HG02571 (cell line): ENCODE measurements around the gene LCLAT1.
A peak's percentile ranks its signal among the peaks of the same experiment; 100 is the strongest.

Experiments used
- ATAC-seq: cut with Tn5 transposase; IDR thresholded peaks from one replicate; pipeline ENCODE4 v1.9.1; 2021; ENCODE audit warnings: mild to moderate bottlenecking, moderate library complexity; ENCODE audit not compliant: unreplicated experiment

LCLAT1 gene

DNA sequence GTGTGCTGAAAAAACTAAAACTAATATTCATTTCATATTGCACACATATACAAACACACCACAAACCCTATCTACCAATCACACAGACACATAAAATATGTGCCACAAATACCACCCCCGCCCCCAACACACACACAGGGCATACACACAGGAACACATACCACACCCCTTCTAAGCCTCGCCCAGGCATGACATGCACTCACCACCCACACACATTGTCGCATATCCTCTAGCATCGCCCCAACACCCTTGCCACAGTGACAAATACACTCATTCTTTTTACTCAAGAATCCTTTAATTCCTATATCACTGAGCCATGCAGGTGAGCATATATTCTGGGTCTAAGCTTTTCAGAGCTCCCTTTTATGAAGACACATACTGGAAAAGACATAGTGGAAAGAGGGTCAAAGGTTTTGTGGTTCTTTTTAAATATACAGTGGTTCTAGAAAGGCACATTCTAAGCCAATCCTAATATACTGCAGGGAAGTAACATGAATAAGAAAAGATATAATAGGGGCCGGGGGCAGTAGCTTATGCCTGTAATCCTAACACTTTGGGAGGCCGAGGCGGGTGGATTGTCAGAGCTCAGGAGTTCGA, 24.5 kb upstream of the LCLAT1 start:
- no peak for ATAC-seq

DNA sequence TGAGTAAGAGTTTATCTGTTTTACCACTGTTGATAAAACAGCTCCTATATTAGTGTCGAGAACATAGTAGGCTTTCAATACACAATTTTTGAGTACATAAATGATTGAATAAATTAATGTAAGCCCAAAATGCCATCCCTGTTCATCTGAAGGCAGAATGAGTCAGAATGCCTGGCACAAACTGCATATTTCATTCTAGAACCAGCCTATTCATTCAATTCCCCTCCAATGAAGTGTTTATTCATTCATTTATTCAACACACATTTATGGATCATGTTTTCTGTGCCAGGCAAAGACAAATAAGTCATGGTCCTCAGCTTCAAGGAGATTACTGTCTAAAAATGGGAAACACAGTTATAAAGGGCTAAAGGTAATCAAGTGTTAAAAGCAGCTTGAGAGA, 22.8 kb upstream of the LCLAT1 start:
- no peak for ATAC-seq

DNA sequence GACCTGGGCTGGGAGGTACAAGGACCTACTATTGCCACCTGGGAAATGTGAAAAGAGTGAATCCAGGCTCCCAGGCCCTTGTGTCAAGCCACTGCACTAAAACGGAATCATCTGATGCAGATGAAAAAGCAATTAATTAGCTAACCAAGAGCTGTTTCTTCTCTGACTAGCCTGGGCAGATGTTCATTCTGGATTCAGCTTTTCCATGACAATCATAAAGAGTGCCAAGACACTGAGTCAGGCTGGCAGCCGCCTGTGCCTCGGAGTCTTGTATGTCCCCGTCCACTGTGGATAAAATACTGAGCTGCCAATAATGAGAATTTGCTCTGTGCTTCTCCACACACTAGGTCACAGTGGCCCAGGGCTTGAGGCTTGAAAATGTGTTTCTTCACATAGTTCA, 21.7 kb upstream of the LCLAT1 start:
- ATAC-seq = no peak

DNA sequence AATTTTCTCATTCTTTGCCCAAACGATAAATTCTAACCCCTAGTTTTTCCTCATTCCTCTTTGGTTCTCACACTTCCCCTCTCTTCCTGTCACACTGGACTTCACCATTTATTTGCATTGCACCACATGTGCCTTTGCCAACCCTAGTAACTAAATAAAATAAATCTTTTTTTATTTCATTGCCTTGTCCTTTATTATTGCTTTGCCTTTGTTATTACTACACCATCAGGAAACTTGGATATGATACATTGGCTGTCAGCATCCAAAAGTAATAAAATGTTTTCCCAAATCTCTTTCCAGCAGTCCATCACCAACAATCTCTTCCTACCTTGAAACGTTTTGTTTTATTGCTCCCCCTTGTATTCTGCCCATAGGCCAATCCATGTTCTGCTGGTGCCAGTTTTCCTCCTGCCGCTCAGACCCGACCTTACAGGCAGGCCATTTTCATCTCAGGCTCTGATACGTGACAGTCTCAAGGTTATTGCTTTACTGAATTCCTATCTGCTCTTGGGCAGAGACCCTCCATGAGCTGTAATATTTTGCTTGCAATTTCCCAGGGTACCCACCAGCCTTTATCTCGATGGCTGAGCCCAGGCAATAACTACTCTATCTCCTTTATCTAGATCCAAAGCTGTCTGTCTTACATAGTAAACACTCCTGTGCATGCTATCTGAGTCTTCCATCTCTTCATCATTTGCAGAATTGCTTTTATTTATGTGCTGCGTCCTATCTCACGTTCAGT, 19.3 kb upstream of the LCLAT1 start:
- no peak for ATAC-seq

DNA sequence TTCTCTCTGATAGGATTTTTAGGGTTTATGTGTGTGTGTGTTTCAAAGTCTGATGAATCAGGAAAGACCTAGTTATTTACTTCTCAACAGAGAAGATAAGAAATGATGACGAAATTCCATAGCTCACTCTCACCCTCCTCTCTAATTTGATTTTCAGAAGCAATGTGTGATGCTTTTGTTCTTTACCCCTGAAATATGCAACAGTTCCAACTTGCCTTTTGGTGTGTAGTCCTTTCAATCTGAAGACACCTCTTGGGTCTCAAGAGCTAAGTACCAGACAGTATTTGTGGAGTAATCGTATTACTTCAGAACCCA, 18.7 kb upstream of the LCLAT1 start:
- no peak for ATAC-seq

DNA sequence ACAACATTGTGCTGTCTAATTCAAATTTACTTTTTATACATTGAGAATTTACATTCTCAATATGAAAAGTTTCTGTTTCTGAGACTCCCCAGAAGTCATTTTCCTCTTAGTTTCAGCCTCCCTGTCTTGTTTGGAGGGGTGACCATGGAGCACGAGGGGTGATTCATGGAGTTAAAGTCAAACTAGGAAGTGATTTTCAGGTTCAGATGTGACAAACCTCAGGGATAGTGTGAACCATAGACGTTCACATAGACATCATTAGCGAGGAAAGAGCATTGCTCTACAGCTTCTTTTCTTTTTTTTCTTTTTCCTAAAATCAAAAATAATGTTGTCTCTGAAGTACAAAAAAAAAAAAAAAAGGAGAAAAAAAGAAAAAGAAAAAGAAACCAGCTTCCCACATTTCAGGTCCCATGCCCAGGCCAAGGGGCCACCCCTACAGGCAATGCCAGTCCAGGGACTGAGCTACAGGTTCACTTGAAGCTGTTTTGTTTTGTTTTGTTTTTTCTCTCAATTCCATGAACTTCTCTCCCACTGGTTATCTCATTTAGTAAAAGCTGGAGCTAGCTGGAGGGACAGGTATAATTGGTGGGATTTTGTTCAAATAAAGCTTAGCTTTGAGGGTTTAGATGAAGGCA, 18.1 kb upstream of the LCLAT1 start:
- no peak for ATAC-seq

DNA sequence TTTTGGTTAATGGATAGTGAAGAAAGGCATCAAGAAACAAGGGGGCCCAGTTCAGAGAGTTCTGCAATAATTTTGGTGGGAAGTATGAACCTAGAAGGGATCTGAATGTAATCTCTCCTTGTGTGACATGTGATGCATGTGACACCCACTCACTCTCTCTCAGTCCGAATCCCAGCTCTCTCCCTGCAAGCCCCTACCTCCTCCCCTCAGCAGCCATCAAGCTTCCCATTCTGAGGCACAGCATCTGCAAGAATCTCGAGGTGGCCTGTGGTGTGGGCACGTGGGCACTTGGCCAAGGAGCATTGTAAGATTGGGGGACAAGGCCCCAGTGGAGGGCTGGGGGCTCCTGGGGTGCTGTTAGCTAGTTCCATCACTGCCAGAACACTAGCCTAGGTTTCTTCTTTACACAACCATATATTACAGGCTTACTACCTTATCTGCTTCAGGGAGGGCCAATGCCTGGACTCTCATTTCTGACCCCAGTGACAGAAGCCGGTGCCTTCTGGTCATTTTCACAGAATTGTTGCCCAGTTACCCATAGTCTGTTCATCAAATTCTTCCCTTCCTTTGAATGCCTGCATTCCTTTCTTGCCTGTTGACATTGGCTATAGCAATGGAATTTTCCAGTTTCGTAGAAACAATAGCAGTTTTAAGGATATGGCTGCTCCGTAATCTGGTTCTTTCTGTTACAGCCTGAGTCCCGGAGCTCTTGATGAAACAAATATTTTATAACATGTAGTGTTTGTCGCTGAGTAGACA, 13.3 kb upstream of the LCLAT1 start:
- ATAC-seq = no peak

DNA sequence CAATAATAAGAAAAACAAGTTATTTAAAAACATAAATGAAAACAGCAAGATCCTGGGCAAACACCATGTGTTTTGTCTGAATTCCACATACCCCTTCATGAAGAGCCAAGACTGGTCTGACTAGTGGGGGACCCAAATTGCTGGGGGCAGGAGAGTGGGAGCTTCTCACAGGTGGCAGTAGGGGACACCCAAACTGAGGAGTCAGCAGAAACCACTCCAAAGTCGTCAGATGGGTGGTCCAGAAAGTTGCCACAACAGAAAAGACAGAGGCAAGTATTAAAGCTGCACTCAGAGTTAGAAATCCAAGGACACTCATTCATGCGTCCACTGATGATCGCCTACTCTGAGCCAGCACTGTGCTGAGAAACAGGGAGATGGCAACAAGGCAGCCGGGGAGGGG, 12.3 kb upstream of the LCLAT1 start:
- ATAC-seq = no peak

DNA sequence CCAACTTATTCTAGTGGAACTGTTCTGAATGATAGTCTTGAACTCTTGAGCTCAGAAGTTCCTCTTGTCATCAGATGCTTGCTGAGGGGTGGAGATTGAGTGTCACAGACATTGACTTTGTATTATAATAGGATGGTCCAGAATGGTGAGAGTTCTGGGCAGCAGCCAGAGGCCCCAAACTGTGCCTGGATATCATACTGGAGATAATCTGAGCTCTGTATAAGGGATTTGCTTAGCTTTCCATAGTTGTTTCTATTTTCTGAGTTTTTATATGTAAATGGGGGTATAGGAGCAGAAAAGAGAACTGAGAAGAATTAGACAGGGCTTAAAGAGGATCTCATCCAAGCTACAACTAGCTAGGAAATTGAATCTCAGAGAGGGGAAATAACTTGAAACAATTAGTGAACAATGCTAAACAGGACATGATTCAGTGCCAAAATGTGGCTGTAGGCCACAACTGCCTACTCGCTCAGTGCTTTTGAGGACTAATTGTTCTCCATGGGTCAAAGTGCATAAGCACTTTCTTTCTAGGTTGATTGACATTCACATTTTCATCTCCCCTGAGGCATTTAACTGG, 10.1 kb upstream of the LCLAT1 start:
- no peak for ATAC-seq

DNA sequence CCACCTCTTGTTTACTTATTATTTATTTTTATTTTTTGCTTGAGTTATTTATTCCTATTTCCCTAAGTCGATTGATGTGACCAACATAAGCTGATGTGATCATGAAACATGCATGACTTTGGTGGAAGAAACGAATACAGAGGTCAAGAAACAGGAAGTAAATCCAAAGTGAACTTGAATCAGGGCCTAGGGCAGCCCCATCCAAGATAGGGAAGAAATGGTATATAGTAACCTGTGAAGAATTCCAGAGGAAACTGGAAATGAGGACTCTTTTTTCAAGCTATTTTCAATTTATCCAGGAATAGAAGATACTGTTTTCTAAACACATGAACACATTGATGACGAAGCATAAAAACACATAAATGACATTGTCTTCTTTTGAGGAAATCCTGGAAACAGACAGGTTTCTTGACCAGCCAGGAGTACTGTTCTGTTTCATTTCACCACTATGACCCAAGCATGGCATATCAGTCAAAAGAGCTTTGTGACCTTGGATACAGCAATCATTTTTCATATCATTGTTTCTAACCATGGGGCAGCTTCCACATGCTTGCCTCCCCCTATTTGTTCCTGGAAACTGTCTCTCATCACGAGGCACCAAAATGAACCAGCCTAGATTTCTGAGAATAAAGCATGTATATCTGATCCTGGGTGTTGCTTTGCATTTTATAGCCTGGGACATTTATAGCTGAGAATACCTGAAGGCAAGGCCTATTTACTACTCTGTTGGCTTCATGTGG, 9.1 kb upstream of the LCLAT1 start:
- ATAC-seq = no peak

DNA sequence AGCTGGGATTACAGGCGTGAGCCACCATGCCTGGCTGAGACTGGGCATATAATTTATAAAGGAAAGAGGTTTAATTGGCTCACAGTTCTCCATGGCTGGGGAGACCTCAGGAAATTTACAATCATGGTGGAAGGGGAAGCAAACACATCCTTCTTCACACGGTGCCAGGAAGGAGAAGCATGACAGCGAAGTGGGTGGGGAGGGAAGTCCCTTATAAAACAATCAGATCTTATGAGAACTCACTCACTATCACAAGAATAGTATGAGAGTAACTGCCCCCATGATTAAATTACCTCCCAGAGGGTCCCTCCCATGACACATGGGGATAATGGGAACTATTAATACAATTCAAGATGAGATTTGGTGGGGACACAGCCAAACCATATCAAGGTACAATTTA, 7.8 kb upstream of the LCLAT1 start:
- ATAC-seq = no peak

DNA sequence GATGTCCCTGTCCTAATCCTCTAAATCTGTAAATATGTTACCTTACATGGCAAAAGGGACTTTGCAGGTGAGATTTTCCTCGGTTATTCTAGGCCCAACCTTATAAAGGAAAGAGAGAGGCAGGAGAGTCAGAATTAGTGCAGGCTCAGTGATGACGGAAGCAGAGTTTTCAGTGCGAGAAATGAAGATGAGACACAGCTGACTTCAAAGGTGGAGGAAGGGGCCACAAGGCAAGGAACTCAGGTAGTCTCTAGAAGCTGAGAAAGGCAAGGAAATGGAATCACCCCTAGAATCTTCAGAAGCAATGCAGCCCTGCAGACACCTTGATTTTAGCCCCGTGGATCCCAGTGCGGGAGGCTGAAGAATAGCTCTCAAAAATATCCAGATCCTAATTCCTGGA, 7.2 kb upstream of the LCLAT1 start:
- ATAC-seq = no peak

DNA sequence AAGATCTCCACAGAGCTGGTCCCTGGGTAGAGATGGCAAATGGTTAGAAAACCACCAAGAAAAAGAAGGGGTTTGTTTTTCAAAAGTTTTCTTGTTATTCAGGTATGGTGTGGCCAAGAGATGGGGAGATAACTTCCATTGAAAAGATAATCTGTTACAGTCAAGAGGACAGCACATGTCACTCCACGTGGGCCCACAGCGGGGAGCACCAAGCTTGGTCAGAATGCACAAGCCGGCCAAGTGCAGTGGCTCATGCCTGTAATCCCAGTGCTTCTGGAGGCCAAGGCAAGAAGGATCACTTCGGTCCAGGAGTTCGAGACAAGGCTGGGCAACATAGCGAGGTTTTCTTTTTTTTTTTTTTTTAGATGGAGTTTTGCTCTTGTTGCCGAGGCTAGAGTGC, 6.0 kb upstream of the LCLAT1 start:
- ATAC-seq = no peak

DNA sequence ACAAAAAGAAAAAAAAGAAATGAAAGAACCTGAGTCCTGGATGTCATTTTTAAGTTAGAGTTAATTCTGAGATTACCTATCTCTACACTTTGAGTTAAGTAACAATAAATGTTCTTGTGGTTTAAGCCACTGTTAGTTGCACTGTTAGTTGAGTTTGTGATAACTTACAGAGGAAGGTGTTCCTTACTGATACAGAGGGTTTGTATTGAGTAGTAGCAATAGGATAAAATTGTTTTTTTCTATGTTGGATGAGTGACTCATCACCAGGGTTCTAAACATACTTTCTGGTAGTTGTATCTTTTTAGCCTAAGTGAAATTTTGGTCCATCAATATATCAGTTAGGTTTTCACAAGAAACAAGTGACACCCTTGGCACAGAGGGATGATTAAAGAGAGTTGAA, 4.0 kb upstream of the LCLAT1 start:
- ATAC-seq = no peak

DNA sequence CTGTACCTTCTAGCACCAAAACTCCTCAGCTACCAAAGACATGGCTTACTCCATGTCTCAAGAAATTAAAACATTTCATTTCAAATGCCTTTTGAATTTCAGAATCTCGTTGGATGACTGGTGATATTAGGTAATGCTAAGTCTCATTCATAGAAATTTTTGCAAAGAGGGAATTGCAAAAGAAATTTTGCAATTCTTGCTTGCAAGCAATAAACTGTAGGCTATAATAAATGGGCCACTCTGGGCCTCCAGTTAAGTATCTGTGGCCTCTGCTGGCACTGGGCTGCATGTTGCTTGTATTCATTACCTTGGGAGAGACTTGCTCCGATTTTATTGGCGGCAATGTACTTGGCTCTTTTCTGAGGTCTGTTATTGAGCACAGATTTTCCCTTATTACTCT, 2.8 kb upstream of the LCLAT1 start:
- no peak for ATAC-seq

DNA sequence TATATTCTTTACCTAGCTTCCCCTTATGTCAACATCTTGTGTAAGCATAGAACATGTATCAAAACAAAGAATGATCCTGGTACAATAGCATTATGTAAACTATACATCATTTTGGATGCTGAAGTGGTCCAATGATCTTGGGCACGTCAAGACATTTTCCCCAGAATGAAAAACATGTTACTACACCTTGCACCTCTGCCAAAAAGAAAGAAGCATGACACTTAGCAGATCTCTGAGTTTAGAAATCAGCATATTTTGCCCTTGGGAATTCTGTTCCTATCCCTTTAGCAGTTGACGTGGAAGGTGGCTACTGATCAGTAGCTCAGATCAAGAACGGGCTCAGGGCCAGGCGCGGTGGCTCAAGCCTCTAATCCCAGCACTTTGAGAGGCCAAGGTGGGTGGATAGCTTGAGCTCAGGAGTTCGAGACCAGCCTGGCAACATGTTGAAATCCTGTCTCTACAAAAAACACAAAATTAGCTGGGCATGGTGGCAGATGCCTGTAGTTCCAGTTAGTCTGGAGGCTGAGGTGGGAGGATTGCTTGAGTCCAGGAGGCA, 1.7 kb upstream of the LCLAT1 start:
- ATAC-seq = no peak

DNA sequence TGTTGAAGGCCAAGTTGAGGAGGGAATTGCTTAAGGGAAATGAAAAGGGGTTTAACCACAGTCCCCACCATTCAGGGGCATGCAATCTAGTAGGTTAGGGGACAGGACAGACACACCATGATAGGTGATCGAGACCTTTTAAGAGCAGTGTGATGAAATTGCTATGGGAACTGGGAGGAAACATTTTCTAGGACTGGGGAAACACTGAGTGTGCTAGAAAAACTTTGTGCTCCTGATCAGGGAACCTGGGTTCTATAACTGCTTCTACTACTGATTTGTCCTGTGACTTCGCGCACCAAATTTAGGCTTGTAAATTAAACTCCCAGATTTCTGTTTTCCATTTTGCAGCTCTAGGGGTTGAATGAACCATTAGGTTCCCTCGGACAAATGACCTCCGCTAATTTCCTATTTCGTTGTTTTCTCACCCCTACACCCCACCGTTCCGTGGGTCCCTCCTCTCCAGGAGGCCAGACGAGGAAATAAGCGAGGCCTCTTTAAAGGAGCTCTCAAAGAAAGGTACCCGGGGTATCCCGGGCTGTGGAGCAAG, 371 bp upstream of the LCLAT1 start:
- peak; percentile 4 for ATAC-seq

DNA sequence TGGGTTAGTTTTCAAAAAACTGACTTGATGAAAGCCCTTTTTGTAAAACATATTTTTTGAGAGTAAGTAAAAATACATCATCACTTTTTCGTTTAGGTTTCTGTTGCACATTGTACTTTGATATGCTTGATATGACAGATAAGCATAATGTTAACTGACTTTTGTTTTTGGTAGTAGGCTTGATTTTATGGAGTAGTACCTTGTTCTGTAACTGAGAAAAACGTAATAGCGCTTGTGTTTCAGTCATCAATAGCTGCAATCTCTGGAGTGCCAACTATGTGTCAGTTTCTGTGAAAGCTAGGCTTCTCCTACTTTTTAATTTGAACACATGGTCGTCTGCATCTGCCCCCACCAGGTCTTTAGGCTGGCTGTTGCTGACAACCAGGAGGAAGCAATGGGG, 1.3 kb downstream of the LCLAT1 start:
- ATAC-seq = no peak

DNA sequence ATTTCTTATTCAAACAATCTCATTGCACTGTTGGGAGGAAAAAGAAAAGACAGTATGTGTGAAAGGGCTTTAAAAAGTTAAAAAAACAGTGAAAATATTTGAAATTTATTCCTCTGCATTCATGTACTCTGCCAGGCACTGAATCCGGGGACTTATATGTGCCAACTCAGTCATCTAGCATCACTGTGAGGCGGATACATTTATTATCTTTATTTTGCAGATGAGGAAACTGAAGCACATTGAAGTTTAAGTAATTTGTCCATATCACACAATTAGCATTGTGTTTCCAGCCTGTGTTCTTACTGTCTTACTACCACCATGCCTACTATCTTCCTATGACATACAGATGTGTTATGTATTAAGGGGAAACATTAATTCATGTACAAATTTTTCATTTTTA, 1.8 kb downstream of the LCLAT1 start:
- ATAC-seq = no peak

DNA sequence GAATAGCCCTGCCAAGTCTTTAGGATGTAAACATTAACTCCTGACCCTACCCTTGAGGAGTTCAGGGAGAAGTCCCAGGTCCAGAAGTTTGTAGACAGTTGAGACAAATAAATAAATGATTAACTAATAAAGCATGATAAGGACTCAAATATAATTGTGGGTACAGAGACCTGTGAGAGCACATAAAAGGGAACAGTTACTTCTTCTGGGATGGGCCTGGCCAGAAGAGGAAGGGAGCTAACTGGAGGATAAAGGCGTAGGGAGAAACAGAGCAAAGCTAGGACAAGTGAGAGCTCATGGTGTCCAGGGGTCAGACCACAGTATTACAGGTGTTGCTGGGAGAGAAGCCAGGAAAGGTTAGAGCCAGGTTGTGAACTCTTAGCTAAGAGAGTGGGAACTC, 3.0 kb downstream of the LCLAT1 start:
- ATAC-seq = no peak
